ENCODE measurements around the gene FAF1.
"Not testable (repeated sequence)": the region's sequence is repeated elsewhere in the genome, so short reads cannot be mapped to it uniquely, and the experiment has no call there.

FAF1 gene

DNA sequence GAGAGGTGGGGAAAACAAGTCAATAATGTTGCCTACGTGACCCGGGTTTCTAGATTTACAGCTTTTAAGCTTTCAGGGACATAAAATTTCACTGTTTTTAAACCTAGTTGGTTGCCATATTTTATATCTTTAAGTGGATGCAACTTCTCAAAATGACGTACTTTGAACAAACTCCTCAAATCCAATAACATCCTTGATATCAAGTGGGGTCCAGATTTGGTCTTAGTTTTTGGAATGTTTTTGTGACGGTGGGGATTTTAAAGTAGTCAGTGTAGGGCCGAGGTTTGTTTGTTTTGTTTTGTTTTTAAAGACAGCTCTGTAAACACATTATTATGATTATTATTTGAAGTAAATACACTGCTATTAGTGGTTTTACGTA lies 10.4 kb upstream of the FAF1 start:
- Histone ChIP-seq H3K4me3 (ENCODE audit: low read depth in 1 of 2, low read length in 2 of 2) (peak overlapping the region; percentile 86 to 91), H3K4me1 (ENCODE audit: control insufficient read depth in 1 of 2, insufficient read depth in 2 of 2, low read length in 2 of 2) (peaks cover 0 to 5% of the 10 kb centered on the region in 2 donors), H3K36me3 (ENCODE audit: control insufficient read depth in 1 of 2, insufficient read depth in 2 of 2, low read length in 2 of 2) (peaks cover 0 to 5% of the 10 kb centered on the region in 2 donors), H3K27ac (ENCODE audit: low read length) (peak overlapping the region; percentile 91), H3K27me3 (ENCODE audit: low read depth, low read length) (no peaks in the 10 kb centered on the region), H3K9me3 (ENCODE audit: control insufficient read depth in 1 of 2, low read length in 2 of 2) (no peaks in the 10 kb centered on the region)

DNA sequence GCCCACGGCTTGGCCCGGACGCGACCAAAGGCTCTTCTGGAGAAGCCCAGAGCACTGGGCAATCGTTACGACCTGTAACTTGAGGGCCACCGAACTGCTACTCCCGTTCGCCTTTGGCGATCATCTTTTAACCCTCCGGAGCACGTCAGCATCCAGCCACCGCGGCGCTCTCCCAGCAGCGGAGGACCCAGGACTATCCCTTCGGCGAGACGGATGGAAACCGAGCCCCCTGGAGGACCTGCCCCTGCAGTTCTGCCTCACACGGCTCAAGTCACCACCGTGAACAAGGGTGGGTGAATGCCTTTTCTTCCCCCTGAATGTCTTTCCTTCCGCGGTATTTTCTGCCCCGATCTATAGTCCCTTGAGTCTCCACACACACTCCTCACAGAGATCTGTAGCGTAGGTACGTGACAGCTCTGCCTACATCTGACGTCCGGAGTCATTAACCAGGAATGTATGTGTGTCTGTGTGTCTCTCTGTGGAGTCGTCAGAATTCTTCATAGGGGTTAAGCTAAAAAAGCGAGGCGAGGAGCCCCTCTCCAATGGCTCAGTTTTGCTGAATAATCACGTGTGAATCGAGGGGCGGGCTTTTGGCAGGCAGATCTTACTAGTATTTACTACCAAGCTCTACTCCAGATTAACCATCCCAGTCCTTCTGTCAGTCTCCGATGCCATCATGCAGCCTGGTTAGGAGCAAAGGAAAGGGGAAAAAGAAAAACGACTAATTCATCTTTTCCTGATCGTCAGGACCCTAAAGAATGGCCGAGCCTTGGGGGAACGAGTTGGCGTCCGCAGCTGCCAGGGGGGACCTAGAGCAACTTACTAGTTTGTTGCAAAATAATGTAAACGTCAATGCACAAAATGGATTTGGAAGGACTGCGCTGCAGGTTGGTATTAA lies 9.8 kb upstream of the FAF1 start, which contains the start of gene CDKN2C:
CDKN2C (plus strand) TSS at position 635 of the 898 bp plus-strand sequence; CDS start at position 759, 124 bp downstream.
- Histone ChIP-seq H3K27ac (ENCODE audit: low read length) (peak within 1 kb of the TSS; percentile 91), H3K4me1 (ENCODE audit: control insufficient read depth in 1 of 2, insufficient read depth in 2 of 2, low read length in 2 of 2) (peaks cover 0 to 5% of the 10 kb centered on the region in 2 donors), H3K36me3 (ENCODE audit: control insufficient read depth in 1 of 2, insufficient read depth in 2 of 2, low read length in 2 of 2) (peaks cover 0 to 5% of the 10 kb centered on the region in 2 donors), H3K9me3 (ENCODE audit: control insufficient read depth in 1 of 2, low read length in 2 of 2) (no peaks in the 10 kb centered on the region), H3K4me3 (ENCODE audit: low read depth in 1 of 2, low read length in 2 of 2) (peak within 1 kb of the TSS; percentile 86 to 91), H3K27me3 (ENCODE audit: low read depth, low read length) (no peaks in the 10 kb centered on the region)

DNA sequence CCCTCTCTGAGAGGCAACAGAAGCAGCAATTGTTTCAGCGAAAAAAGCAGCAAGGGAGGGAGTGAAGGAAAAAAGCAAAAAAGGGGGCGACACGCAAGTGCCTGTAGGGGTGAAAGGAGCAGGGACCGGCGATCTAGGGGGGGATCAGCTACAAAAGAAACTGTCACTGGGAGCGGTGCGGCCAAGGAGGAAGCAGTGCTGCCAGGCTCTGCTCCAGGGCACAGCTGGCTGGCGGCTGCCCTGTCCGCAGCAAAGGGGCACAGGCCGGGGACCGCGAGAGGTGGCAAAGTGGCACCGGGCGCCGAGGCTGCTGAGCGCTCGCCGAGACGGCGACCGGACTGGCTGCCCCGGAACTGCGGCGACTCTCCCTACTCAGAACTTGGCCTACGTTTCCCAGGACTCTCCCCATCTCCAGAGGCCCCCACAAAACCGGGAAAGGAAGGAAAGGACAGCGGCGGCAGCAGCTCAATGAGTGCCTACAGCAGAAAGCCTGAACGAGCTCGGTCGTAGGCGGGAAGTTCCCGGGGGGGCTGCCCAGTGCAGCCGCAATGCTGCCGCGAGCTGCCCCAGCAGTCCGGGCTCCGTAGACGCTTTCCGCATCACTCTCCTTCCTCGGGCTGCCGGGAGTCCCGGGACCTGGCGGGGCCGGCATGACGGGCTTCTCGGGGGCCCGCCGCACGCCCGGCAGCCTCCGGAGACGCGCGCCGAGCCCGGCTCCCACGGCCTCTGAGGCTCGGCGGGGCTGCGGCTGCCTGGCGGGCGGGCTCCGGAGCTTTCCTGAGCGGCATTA lies 8.9 kb upstream of the FAF1 start:
- peaks cover 0 to 5% of the 10 kb centered on the region in 2 donors for H3K36me3 ChIP-seq (ENCODE audit: control insufficient read depth in 1 of 2, insufficient read depth in 2 of 2, low read length in 2 of 2)
- no peaks in the 10 kb centered on the region for H3K9me3 ChIP-seq (ENCODE audit: control insufficient read depth in 1 of 2, low read length in 2 of 2)
- peak overlapping the region; percentile 86 to 91 for H3K4me3 ChIP-seq (ENCODE audit: low read depth in 1 of 2, low read length in 2 of 2)
- no peaks in the 10 kb centered on the region for H3K27me3 ChIP-seq (ENCODE audit: low read depth, low read length)
- peak overlapping the region; percentile 91 for H3K27ac ChIP-seq (ENCODE audit: low read length)
- H3K4me1 ChIP-seq (ENCODE audit: control insufficient read depth in 1 of 2, insufficient read depth in 2 of 2, low read length in 2 of 2) = peaks cover 0 to 5% of the 10 kb centered on the region in 2 donors

DNA sequence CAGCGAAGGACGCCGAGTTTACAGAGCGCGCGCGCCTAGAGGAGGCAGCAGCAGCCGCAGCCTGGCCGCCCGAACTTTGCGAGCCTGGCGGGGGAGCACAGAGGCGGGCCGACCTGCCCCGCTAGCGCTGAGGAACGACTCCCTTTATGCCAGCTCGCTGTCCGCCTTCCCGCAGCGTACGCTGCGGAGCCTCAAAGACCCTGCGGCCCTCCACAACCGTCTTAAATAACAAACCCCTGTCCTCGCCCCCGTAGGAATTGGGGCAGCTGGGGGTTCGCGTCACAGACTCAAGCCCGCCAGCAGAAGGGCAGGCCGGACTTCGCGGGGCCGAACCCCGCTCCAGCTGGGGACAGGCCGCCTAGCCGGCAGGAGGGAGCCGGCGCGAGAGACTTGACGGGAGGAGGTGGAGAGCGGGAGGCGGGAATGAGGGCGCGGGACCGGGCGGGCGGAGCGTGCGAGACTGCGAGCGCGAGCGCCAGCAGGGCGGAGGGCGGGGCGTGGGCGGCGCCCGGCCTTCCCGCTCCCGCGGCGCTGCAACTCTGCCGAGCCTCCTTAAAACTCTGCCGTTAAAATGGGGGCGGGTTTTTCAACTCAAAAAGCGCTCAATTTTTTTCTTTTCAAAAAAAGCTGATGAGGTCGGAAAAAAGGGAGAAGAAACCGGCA lies 8.2 kb upstream of the FAF1 start:
- H3K4me3 ChIP-seq (ENCODE audit: low read depth in 1 of 2, low read length in 2 of 2) = peak overlapping the region; percentile 86 to 91
- no peaks in the 10 kb centered on the region for H3K9me3 ChIP-seq (ENCODE audit: control insufficient read depth in 1 of 2, low read length in 2 of 2)
- peak overlapping the region; percentile 91 for H3K27ac ChIP-seq (ENCODE audit: low read length)
- peaks cover 0 to 5% of the 10 kb centered on the region in 2 donors for H3K36me3 ChIP-seq (ENCODE audit: control insufficient read depth in 1 of 2, insufficient read depth in 2 of 2, low read length in 2 of 2)
- no peaks in the 10 kb centered on the region for H3K27me3 ChIP-seq (ENCODE audit: low read depth, low read length)
- peaks cover 0 to 5% of the 10 kb centered on the region in 2 donors for H3K4me1 ChIP-seq (ENCODE audit: control insufficient read depth in 1 of 2, insufficient read depth in 2 of 2, low read length in 2 of 2)

DNA sequence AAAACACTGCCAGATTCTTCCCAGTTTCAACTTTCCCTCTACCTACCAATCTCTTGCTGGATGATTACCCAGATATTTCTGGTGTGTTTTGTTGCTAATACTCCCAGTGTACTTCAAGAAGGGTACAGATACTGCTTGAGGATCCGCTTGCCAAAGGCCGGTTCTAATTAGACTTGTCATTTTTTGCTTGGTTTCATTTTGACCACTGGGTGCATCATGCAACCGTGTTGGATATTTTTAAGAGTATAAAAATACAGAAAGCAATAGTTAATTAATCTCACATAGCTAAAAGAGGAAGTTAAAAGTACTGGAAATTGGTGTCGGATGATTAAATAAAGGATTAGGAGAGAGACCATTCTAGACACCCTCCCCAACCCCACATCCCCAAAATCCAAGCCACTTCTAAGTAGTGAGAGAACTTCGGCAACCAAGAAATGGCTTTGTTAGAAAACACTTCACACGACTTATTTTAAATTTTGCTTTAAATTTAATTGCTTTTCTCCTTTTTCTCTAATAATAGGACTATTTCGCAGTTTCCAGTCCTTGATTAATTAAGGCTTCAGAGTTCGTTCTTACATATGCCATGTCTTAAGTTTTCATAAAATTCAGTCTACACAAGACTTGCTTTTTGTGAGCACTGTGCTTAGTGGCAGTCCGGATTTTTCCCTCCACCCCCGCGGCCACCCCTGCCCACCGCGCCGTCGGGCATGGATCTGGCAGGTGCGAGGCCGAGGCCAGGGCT lies 7.5 kb upstream of the FAF1 start:
- Histone ChIP-seq H3K36me3 (ENCODE audit: control insufficient read depth in 1 of 2, insufficient read depth in 2 of 2, low read length in 2 of 2) (peaks cover 0 to 5% of the 10 kb centered on the region in 2 donors), H3K9me3 (ENCODE audit: control insufficient read depth in 1 of 2, low read length in 2 of 2) (no peaks in the 10 kb centered on the region), H3K4me3 (ENCODE audit: low read depth in 1 of 2, low read length in 2 of 2) (peak overlapping the region; percentile 86 to 91), H3K4me1 (ENCODE audit: control insufficient read depth in 1 of 2, insufficient read depth in 2 of 2, low read length in 2 of 2) (peaks cover 0 to 5% of the 10 kb centered on the region in 2 donors), H3K27ac (ENCODE audit: low read length) (peak overlapping the region; percentile 79), H3K27me3 (ENCODE audit: low read depth, low read length) (no peaks in the 10 kb centered on the region)

DNA sequence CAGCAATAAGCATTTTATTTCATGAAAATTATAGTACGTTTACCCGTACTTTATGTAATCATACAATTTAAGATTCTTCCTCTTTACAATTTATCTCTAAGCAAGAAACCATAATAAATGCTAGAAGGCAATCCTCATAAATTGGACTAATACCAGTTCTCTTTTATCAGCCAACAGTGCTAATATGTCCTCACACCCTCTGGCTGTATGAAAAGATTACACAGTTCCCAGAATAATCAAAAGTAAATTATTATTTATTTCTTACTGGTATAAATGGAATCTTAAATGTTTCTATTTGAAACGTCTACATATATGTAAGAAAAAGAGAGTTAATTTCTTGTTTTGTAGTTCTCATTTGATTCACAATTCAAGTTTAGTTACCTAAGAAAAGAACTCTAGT lies 6.9 kb upstream of the FAF1 start:
- Histone ChIP-seq H3K27ac (ENCODE audit: low read length) (peak overlapping the region; percentile 79), H3K36me3 (ENCODE audit: control insufficient read depth in 1 of 2, insufficient read depth in 2 of 2, low read length in 2 of 2) (peaks cover 0 to 5% of the 10 kb centered on the region in 2 donors), H3K27me3 (ENCODE audit: low read depth, low read length) (no peaks in the 10 kb centered on the region), H3K4me3 (ENCODE audit: low read depth in 1 of 2, low read length in 2 of 2) (peak overlapping the region; percentile 86 to 91), H3K9me3 (ENCODE audit: control insufficient read depth in 1 of 2, low read length in 2 of 2) (no peaks in the 10 kb centered on the region), H3K4me1 (ENCODE audit: control insufficient read depth in 1 of 2, insufficient read depth in 2 of 2, low read length in 2 of 2) (peaks cover 0 to 5% of the 10 kb centered on the region in 2 donors)

DNA sequence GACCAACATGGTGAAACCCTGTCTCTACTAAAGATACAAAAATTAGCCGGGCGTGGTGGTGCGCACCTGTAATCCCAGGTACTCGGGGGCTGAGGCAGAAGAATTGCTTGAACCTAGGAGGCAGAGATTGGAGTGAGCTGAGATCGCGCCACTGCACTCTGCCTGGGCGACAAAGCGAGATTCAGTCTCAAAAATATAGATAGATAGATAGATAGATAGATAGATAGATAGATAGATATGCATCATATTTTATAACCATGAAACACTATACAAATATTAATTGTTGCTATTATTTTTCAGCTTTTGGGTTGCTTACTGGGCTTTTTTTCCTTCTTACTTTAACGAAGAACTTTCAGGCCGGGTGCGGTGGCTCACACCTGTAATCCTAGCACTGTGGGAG lies 4.8 kb upstream of the FAF1 start:
- no peak overlapping the region for H3K4me3 ChIP-seq (ENCODE audit: low read depth in 1 of 2, low read length in 2 of 2)
- no peak overlapping the region for H3K27ac ChIP-seq (ENCODE audit: low read length)
- peaks cover 0 to 5% of the 10 kb centered on the region in 2 donors for H3K36me3 ChIP-seq (ENCODE audit: control insufficient read depth in 1 of 2, insufficient read depth in 2 of 2, low read length in 2 of 2)
- no peaks in the 10 kb centered on the region for H3K9me3 ChIP-seq (ENCODE audit: control insufficient read depth in 1 of 2, low read length in 2 of 2)
- H3K4me1 ChIP-seq (ENCODE audit: control insufficient read depth in 1 of 2, insufficient read depth in 2 of 2, low read length in 2 of 2) = peaks cover 0 to 5% of the 10 kb centered on the region in 2 donors
- H3K27me3 ChIP-seq (ENCODE audit: low read depth, low read length) = no peaks in the 10 kb centered on the region

DNA sequence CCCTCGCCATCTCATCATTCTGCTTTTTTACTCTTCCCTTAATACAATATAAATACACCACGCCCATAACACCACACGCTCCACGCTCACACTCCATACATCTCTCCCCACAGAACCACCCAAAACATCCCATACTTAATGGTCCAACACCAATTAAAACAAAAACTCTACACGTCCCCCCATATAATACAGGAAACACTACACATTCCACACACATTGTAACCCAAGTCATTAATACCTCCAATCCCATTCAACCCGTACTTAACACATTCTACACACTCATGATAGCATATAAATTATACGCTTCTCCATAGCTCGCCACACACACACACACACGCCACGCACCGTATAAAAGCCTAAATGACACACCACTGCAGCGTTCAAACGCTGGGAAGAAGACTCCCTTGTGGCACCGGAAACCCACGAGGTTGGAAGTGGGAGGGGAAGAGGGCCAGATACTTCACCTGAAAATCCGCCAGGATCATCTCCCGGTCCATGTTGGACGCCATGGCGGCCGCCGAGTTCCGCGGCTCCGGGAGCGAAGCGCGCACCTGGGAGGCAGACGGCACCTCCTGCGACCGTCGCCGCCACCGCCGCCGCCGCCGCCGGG lies 659 bp downstream of the FAF1 start:
- H3K4me3 ChIP-seq (ENCODE audit: low read depth in 1 of 2, low read length in 2 of 2) = peak overlapping the region; percentile 61 to 85
- H3K4me1 ChIP-seq (ENCODE audit: control insufficient read depth in 1 of 2, insufficient read depth in 2 of 2, low read length in 2 of 2) = peaks cover 0 to 8% of the 10 kb centered on the region in 2 donors
- H3K27ac ChIP-seq (ENCODE audit: low read length) = peak overlapping the region; percentile 65
- H3K36me3 ChIP-seq (ENCODE audit: control insufficient read depth in 1 of 2, insufficient read depth in 2 of 2, low read length in 2 of 2) = no peaks in the 10 kb centered on the region
- H3K9me3 ChIP-seq (ENCODE audit: control insufficient read depth in 1 of 2, low read length in 2 of 2) = no peaks in the 10 kb centered on the region
- H3K27me3 ChIP-seq (ENCODE audit: low read depth, low read length) = no peaks in the 10 kb centered on the region

DNA sequence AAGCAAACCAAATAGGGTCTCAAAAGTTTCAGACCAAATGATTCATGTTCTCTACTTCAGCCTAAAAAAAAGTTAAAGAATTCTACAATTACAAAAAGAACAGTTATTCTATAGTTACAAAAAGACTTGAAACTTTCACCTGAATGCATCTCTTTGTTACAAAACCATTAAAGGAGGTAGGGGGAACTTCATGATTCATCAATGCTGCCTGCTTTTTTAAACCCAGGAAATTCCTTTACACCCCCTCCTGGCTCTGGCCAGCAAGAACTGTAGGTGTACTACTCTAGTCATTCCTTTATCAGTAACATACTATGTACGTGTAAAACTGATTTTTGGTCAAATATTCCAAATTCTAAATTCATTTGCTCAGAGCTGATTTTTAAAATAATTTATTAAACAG lies 5.0 kb downstream of the FAF1 start:
- H3K27me3 ChIP-seq (ENCODE audit: low read depth, low read length) = no peaks in the 10 kb centered on the region
- H3K27ac ChIP-seq (ENCODE audit: low read length) = no peak overlapping the region
- peaks cover 0 to 8% of the 10 kb centered on the region in 2 donors for H3K4me1 ChIP-seq (ENCODE audit: control insufficient read depth in 1 of 2, insufficient read depth in 2 of 2, low read length in 2 of 2)
- no peaks in the 10 kb centered on the region for H3K9me3 ChIP-seq (ENCODE audit: control insufficient read depth in 1 of 2, low read length in 2 of 2)
- no peak overlapping the region for H3K4me3 ChIP-seq (ENCODE audit: low read depth in 1 of 2, low read length in 2 of 2)
- no peaks in the 10 kb centered on the region for H3K36me3 ChIP-seq (ENCODE audit: control insufficient read depth in 1 of 2, insufficient read depth in 2 of 2, low read length in 2 of 2)

DNA sequence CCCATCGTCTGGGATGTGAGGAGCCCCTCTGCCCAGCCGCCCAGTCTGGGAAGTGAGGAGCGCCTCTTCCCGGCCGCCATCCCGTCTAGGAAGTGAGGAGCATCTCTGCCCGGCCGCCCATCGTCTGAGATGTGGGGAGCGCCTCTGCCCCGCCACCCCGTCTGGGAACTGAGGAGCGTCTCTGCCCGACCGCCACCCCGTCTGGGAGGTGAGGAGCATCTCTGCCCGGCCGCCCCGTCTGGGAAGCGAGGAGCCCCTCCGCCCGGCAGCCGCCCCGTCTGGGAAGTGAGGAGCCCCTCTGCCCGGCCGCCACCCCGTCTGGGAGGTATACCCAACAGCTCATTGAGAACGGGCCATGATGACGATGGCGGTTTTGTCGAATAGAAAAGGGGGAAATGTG lies 7.5 kb downstream of the FAF1 start:
- not testable (repeated sequence) for H3K4me3 ChIP-seq (ENCODE audit: low read depth in 1 of 2, low read length in 2 of 2); H3K27me3 ChIP-seq (ENCODE audit: low read depth, low read length); H3K27ac ChIP-seq (ENCODE audit: low read length); H3K36me3 ChIP-seq (ENCODE audit: control insufficient read depth in 1 of 2, insufficient read depth in 2 of 2, low read length in 2 of 2); H3K4me1 ChIP-seq (ENCODE audit: control insufficient read depth in 1 of 2, insufficient read depth in 2 of 2, low read length in 2 of 2); H3K9me3 ChIP-seq (ENCODE audit: control insufficient read depth in 1 of 2, low read length in 2 of 2)
